IPS-18c (cell line): ENCODE measurements around the gene BCL11A.

Source experiments
- H3K4me3 ChIP-seq: 2 replicates; pipeline ENCODE4 v1.7.0; 2013; ENCODE audit warnings: low read depth, mild to moderate bottlenecking, low read length, moderate library complexity; ENCODE audit not compliant: insufficient read depth
- H3K9me3 ChIP-seq: one replicate; pipeline ENCODE4 v1.6.1; 2013; ENCODE audit warnings: mild to moderate bottlenecking, low read length, moderate library complexity; ENCODE audit not compliant: control insufficient read depth, insufficient read depth

Gene BCL11A

DNA sequence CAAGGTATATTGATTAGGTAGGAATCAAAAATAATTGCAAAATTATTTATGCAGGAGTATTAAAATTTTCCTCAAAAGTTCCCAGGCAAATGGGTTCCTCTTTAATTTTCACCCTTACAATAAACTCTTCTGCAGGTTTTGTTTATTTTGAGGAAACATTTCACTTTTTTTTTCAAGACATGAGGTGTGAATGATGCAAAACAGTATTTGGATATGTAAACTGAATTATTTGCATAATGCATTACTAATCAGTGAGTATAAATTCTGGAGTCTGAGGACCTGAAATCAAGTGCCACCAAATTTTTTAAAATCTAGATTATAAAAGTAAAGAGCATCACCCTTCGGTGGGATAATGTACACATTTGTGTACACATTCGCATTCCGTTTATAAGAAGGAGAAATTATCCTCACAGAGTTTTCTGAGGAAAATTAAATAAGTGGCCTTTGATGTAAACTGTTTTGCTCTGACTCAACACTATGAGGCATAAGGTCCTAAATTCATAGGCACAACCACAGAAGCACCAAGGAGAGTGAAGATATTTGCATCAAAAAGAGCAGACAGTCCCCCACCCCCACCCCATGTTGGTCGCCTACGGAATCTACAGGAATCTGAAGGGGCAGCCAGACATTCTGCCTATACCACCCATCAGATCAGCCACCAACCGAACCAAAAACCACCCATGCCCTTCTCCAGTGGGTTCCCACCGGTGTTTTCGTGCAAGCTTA, 33.1 kb downstream of the BCL11A start:
- H3K4me3 ChIP-seq = no peak overlapping the region

GRCh38 chr2:60519231-60519863, 34.1 kb downstream of the BCL11A start:
- Histone ChIP-seq H3K9me3 (no peaks in the 10 kb centered on the region), H3K4me3 (no peak overlapping the region)

More for the DNA sequence above, 33.1 kb downstream of the BCL11A start:
- H3K9me3 ChIP-seq = no peaks in the 10 kb centered on the region

- no peaks in the 10 kb centered on the region for H3K9me3 ChIP-seq
- no peak overlapping the region for H3K4me3 ChIP-seq
Measured at GRCh38 chr2:60518567-60518966, 34.9 kb downstream of the BCL11A start.

DNA sequence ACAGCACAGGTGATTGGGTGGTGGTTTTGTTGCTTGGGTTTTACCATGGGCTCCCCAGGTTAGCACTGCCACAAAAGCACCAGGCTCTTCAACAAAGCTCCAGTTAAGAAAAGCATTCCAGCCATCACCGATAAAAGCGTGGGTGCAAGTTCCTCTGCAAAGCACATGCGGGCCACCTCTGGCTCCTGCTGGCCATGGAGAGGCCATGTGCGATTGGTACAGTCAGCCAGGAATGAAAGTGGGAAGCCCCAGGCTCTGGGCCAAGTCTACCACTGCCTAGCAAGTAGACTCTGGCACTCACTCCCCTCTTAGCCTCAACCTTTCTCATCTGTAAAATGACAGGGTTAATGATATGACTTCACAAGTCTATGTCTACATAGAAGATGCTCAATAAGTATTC, 36.0 kb downstream of the BCL11A start:
- no peaks in the 10 kb centered on the region for H3K9me3 ChIP-seq
- H3K4me3 ChIP-seq = no peak overlapping the region

DNA sequence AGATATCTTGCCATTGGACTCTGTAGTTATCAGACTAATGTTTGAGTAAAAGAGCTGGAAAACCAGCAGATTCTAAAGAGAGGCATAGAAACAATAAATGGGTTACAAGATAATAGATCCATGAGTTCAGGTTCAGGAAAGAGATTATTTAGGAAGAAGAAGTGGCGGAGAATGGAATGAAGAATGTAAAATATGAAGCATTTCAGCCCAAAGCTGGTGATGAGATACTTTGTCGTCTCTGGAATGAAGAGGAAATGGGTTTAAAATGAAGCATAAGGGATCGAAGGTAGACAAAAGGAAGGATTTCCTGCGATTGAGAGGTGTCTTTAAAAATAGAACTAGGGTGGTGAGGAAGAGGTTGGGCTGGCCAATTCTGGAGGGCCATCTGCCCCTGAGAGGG, 36.6 kb downstream of the BCL11A start:
- H3K9me3 ChIP-seq = no peaks in the 10 kb centered on the region
- H3K4me3 ChIP-seq = no peak overlapping the region

GRCh38 chr2:60516383-60516811, 37.1 kb downstream of the BCL11A start:
- H3K9me3 ChIP-seq = no peaks in the 10 kb centered on the region
- H3K4me3 ChIP-seq = no peak overlapping the region

- no peaks in the 10 kb centered on the region for H3K9me3 ChIP-seq
- H3K4me3 ChIP-seq = no peak overlapping the region
Measured at GRCh38 chr2:60515721-60516226, 37.7 kb downstream of the BCL11A start.

DNA sequence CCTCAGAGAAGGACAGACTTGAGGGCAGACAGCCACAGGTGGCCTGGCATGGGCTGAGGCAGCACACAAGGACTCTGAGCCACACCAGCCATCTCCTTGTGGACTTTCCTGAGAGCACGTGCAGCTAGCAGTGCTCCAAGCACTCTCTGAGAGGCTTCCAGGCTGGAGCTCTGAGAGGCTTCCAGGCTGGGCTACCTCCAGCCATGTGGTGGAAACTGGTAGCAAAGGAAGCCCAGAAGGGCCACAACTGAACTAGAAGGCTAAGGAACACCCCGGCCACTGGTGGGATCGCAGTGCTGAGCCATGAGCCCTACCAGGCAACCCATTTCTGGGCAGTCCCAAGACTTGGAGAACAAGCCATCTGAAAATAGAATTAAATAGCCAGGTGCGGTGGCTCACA, 39.5 kb downstream of the BCL11A start:
- H3K9me3 ChIP-seq = no peaks in the 10 kb centered on the region

DNA sequence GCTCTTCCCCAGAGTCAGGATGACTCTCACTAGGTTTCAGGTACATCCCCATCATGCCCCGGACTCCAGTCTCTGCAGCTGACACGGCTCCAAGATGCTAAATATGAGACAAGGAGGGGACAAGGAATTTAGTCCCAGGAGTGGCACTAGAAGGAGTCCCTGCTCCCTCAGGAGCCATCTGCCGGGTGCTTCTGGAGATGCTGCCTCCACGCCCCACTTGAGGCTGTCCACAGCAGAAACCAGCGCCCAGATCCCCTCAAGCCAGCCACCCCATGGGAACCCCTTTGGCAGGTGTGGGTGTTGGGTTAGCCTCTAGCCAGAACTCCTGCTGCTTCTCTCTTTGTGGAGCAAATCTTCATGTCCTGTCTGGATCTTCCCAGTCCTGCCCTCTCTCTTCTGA, 40.3 kb downstream of the BCL11A start:
- Histone ChIP-seq H3K4me3 (no peak overlapping the region), H3K9me3 (no peaks in the 10 kb centered on the region)

More for the DNA sequence above, 39.5 kb downstream of the BCL11A start:
- no peak overlapping the region for H3K4me3 ChIP-seq

GRCh38 chr2:60512641-60513040, 40.8 kb downstream of the BCL11A start:
- no peaks in the 10 kb centered on the region for H3K9me3 ChIP-seq
- H3K4me3 ChIP-seq = no peak overlapping the region

DNA sequence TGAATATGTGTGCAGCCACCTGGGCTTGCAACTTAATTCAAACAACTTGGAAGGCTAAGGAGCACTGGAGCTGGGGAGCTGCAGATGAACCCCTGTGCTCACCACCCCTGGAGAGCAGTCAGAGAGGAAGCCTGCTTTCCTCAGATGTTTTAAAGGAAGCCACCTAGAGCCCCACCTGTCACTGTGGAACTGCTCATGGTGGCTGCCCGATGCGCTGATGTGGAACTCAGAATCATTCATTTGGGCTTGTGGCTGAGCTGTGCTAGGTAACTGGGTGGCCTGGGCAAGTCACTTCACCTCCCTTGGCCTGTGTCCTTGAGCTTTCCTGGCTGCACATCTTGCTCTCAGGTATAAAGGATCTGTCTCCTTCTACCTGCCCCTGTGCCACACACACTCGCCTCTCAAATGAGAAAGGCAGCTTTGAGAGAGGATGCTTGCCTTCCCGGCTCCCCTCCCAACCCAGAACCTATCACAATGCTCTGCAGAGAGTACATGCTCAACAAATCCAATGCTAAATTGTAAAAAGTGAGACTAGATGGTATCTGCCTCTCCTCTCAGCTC, 41.3 kb downstream of the BCL11A start:
- H3K4me3 ChIP-seq = no peak overlapping the region

DNA sequence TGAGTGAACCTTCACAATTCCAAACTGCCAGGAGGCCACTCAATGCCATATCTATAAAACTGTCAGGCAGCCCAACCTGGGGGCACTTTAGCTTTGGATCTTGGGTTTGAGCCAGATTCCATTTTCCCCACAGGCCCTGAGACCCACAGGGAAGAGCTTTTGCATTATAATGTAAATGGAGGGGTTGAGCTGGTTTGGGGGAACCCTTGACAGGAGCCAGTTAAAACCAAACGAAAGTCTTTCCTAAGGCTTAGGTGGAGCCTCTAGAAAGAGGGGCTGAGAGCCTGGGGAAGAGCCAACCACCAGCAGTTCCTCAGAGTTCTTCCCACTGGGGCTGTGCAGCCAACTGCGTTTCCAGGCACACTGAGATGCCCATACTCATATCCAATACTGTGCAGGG, 42.7 kb downstream of the BCL11A start:
- Histone ChIP-seq H3K4me3 (no peak overlapping the region), H3K9me3 (no peaks in the 10 kb centered on the region)

More for the DNA sequence above, 41.3 kb downstream of the BCL11A start:
- H3K9me3 ChIP-seq = no peaks in the 10 kb centered on the region

DNA sequence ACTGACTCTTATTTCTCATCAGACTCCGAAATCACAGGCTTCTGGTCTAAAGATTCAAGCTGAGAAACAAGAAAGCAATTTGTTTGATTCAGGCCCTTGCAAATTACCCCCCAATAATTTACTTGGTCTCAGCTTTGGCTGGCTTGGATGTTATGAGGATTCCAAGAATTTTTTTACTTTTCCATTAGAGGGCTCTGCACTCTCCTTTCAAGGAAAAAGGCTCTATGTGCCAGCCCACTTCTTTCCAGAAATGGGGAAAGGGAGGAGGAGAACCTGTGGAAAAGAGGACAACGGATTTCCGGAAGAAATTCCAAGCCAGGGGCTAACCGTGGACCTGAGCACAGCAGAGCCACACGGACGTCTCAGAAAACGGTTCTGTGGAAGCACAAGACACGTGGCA, 44.4 kb downstream of the BCL11A start:
- H3K4me3 ChIP-seq = no peak overlapping the region
- no peaks in the 10 kb centered on the region for H3K9me3 ChIP-seq

DNA sequence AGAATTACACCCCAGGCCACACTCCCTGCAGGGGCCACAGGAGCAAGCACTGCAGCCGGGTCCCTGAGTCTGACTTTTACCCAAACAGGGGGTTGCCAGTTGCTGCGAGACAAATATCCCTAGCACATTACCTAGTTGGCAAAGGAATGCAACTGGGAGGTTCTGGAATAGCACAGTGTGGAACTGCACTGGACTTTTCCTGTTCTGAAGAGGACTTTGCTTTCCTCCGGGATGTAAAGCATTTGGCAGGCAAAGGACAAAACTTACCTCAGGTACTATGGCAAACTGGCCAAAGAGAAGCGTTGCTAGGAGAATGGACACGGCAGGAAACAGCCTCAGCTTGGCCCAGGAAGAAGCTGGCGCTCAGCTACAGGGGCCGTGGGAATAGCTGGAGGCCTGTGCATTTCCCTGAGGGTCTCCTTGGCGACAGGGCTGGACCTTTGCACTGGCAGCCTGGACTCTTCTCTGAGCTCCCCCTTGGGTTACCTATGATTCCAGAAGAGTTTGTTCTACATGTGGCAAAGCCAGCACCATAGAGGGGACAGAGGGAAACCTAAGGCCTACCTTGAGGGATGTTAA, 45.0 kb downstream of the BCL11A start:
- H3K9me3 ChIP-seq = no peaks in the 10 kb centered on the region
- no peak overlapping the region for H3K4me3 ChIP-seq

GRCh38 chr2:60507211-60507965, 46.1 kb downstream of the BCL11A start:
- Histone ChIP-seq H3K4me3 (no peak overlapping the region), H3K9me3 (no peaks in the 10 kb centered on the region)

DNA sequence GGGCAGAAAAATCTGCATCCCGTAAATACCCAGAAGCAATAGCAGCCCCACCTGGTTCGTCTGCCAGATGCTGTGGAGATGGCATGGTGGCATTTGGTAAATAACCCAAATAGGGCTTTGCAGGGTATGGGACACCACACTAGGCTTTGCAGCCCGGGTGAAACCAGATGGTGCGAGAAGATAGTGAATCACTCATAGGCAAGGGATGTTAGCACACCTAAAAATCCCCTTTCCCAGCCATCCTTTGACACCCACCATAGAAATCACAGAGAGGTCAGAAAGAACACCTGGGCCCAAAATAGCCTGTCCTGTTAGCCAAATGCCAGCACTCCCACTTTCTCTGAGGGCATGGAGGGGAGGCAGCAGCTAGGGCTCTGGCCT, 47.6 kb downstream of the BCL11A start:
- Histone ChIP-seq H3K9me3 (no peaks in the 10 kb centered on the region), H3K4me3 (no peak overlapping the region)

DNA sequence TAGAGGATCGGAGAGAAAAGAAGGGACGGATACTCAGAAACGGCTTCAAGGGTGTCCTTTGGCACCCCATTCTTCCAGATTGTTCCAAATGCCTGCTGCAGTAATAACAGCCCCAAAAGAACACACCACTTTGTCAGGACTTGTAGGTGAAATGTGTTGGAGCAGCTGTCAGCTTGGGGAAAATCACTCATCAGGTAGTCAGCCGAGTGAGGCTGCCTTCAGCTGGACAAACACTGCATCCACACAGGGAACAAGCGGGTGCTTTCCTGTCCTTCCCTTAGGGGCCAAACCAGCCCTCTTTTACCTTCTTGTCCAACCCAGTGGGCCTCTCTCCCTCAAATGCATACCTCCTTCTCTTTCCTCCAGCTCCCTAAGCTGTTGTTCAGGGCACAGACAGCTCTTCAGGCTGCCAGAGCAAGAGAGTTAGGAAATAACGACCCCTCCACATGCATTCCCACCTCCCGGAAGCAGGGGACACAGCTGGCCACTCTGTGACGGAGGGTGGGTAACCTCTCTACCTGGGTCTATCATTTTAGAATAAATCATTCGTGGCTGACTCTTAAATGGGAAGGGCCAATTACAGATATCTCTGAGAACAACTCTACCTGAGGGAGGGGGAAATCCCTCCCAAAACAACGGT, 48.1 kb downstream of the BCL11A start:
- no peaks in the 10 kb centered on the region for H3K9me3 ChIP-seq
- no peak overlapping the region for H3K4me3 ChIP-seq
